Measurements from ENCODE around the gene SFXN1.

DNA sequence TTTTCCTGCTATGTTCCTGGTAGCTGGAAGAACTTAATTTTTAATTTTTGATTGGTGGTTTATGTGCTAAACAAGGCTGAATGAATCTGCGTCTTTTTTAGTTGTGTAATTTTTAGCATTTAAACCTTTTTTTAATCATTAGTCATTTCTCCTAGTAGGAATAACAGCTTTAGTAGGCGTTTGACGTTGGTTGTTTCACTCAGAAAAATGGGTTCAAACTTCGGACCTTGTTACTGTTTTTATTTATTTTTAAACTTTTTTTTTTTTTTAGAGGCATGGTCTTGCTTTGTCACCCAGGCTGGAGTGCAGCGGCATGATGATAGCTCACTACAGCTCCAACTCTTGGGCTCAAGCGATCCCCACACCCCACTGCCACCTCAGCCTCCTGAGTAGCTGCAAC lies 12.9 kb downstream of the SFXN1 start:
- TF ChIP-seq, protein P1, sequence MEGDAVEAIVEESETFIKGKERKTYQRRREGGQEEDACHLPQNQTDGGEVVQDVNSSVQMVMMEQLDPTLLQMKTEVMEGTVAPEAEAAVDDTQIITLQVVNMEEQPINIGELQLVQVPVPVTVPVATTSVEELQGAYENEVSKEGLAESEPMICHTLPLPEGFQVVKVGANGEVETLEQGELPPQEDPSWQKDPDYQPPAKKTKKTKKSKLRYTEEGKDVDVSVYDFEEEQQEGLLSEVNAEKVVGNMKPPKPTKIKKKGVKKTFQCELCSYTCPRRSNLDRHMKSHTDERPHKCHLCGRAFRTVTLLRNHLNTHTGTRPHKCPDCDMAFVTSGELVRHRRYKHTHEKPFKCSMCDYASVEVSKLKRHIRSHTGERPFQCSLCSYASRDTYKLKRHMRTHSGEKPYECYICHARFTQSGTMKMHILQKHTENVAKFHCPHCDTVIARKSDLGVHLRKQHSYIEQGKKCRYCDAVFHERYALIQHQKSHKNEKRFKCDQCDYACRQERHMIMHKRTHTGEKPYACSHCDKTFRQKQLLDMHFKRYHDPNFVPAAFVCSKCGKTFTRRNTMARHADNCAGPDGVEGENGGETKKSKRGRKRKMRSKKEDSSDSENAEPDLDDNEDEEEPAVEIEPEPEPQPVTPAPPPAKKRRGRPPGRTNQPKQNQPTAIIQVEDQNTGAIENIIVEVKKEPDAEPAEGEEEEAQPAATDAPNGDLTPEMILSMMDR (conservative IDR thresholded peaks at IDR 0.05; ENCODE audit: low read length), result no peak
- TF ChIP-seq EZH2phosphoT487 (IDR thresholded peaks at IDR 0.05; ENCODE audit: borderline replicate concordance), result no peak

Data from Loucy (cell line).